Heart left ventricle (tissue), 13 donors: ENCODE data around the gene WIPF3.

Source experiments
- CTCF ChIP-seq, 12 donors: fragments of 200-600 bp; sonication (generic) in 4 of 12; IDR thresholded peaks; one replicate each; pipeline versions ENCODE4 v1.5.0 to v1.8.0; 2018 to 2022; ENCODE audit warnings: antibody characterized with exemption in 12 of 12, mild to moderate bottlenecking in 5 of 12
- POLR2A ChIP-seq, 2 donors: fragments of 450-650 bp; IDR thresholded peaks; one replicate each; pipeline ENCODE4 v1.6.1; 2017; ENCODE audit warnings: antibody characterized with exemption in 2 of 2, mild to moderate bottlenecking in 2 of 2, moderate library complexity in 2 of 2
- donor health status: ischemic (EF 13 %, LVEDD 7.1; RV severe dilation, severe dysfunction).
- donor health status: DM: no; HTN: yes; CAD: no.
- donor health status: DM: no; HTN: no; CAD: no.
- donor health status: ischemic (EF 25% LVEDD 6.9; RV normal size, moderate dysfunction).
- donor health status: ischemic (EF 25% LVEDD 5.7; RV mildly dilated, moderate dysfunction).
- donor health status: ischemic (EF 35%, LVEDD 5.7; RV mildly dilated, moderate dysfunction).
- donor health status: nonischemic (EF 11% LVEDD 7.7; RV severe dilation, severe dysfunction).
- donor health status: DM: yes; HTN: yes; CAD: no.
- donor health status: PGD.
- donor health status: ischemic (EF 29% LVEDD 5.4; RV normal size, mild dysfunction).
- donor health status: nonischemic (EF 23%, LVEDD 6.1; RV moderate dilation, normal function).

- TF ChIP-seq CTCF (IDR thresholded peaks at IDR 0.05) (no peak), POLR2A (IDR thresholded peaks at IDR 0.05) (no peak)
These were observed 65.6 kb downstream of the WIPF3 start for GRCh38 chr7:29871787-29872398.
